GM18907 (cell line): ENCODE measurements around the gene ENOX2.

Source experiments
- ATAC-seq: cut with Tn5 transposase; IDR thresholded peaks from one replicate; pipeline ENCODE4 v1.9.1; 2021; ENCODE audit warnings: mild to moderate bottlenecking, moderate library complexity; ENCODE audit not compliant: unreplicated experiment

Gene ENOX2

DNA sequence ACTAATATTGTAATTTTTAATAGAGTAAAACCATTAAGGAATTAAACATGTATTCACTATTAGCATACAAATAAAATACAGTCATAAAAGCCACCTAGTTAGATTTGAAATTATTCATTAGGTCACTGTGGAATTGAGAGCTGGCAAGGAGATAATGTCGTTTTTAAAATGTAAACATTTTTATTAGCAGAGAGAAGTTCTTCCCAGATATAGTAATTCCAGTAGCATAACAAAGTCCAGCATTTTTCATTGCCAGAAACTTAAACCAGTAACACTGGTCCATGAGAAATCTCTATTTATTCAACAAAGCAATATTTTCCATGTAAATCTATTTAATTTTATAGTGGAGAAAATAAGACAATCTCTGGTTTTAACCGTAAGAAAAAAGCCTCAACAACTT is 17.5 kb downstream of the ENOX2 start:
- no peak for ATAC-seq

GRCh38 chrX:130884627-130885026 is 18.4 kb downstream of the ENOX2 start:
- no peak for ATAC-seq

- ATAC-seq = no peak
Observed at GRCh38 chrX:130879869-130880268, 23.1 kb downstream of the ENOX2 start.

- ATAC-seq = no peak
Observed at GRCh38 chrX:130878350-130879341, 24.4 kb downstream of the ENOX2 start.

- ATAC-seq = no peak
Observed at GRCh38 chrX:130877892-130878341, 25.1 kb downstream of the ENOX2 start.

DNA sequence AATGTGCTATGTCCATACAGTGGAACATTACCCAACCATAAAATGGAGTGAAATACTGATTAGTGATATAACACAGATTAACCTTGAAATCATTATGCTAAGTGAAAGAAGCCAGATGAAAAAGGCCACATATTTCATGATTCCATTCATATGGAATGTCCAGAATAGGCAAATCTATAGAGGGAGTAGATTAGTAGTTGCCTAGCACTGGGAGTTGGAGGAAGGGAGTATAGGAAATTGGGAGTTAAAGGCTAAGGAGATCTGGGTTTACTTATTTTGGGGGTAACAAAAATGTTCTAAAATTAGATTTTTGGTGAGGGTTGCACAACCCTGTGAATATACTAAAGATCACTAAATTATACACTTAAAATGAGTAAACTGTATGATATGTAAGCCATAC is 26.8 kb downstream of the ENOX2 start:
- ATAC-seq = no peak

DNA sequence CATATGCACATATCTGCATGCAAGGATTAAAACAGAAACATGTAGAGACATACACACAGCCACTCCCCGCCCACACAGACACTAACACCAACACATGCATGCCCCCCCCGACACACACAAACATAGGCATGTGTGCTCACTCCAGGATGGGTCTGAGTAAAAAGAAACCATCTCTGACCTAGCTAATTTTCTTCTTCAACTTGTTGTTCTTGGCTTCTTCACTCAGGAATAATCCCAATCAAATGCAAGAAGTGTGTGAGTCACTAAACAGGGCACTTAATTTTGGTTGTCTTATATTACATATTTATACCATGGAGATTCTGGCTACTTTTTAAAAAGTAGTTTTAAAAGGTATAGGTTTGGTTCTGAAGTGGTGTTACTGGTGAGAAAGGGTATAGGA is 28.3 kb downstream of the ENOX2 start:
- ATAC-seq = no peak

DNA sequence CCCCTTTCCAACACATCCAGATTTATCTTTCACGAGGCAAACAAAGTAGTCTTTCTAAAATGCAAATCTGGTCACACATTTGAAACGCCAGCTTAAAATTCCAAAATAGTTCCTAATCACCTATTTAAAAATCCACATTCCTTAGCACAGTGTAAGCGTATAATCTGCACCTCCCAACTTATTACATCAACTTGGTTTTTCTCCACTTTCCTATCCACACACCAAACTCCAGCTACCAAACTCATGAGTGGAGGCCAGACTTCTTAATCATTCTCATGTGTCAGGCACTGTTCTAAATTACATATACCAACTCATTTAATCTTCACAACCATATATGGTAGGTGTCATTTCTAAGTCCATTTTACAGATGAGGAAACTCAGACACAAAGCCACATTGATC is 33.8 kb downstream of the ENOX2 start:
- no peak for ATAC-seq

- ATAC-seq = no peak
Observed at GRCh38 chrX:130861462-130861861, 41.5 kb downstream of the ENOX2 start.

- peak; percentile 92 for ATAC-seq
Observed at GRCh38 chrX:130857207-130857606, 45.8 kb downstream of the ENOX2 start.

DNA sequence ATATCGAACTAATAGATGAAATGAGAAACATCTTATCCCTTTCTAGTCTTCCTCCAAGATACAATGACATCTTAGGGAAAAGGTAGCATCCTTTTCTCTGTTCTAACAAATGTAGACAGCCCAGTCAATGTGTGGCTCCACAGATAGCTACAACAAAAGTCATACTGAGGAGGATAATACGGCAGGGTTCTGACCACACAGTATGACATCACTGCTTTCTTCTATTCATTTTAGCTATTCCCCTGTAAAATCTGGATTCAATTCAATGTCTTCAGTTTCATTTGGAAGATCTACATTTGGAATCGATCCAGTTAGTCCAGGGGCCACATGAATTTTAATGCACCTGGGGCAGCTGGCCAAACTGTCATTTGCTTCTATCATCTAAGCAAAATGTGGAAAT is 51.4 kb downstream of the ENOX2 start:
- ATAC-seq = no peak

DNA sequence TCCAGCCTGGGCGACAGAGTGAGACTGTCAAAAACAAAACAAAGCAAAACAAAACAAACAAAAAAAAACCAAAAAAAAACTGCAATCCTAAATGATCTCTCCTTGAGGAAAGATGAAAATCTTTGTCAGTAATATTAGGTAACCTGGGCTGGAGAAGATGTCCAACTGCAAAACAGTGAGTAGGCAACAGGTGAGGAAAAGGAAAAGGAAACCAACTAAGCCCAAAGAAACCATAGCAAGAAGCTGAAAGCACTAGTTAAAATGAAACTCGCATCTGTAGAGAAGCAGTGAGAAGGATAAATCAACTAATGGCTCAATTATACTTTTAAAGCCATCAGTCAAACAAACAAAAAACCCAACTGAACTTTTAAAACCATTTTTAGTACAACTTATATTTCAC is 54.2 kb downstream of the ENOX2 start:
- ATAC-seq = peak; percentile 71

DNA sequence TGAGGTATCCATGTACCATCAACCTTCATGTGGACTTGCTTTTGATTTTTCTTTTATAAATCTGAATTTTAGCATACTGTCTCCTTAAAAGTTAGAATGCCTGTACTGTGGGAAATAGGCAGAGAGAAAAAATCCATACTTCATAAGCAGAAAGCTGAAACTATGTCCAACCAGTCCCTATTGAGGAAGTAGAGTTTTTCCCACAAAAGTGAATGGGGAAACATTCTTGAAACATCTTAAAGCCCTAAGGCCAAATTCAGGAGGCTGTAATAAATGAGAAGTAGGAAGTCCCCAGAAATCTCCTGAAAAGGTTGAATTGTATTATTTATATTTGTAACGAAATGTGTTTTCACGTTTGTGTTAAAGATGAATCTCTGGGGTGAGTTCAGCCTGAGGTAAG is 56.3 kb downstream of the ENOX2 start:
- ATAC-seq = no peak

GRCh38 chrX:130841776-130842175 is 61.2 kb downstream of the ENOX2 start:
- ATAC-seq = no peak

DNA sequence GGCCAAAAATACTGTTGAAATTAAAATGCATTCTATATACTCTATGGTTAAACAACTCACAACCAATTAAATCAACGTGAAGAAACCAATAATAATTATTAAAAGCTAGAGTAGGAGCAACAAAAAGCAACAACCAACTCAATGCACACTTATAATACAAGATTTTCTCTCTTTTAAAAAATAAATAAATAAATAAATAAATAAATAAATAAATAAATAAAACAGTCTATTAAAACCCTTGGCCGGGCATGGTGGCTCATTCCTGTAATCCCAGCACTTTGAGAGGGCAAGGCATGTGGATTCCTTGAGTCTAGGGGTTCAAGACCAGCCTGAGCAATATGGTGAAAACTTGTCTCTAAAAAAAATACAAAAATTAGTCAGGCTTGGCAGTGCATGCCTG is 62.7 kb downstream of the ENOX2 start:
- ATAC-seq = no peak

DNA sequence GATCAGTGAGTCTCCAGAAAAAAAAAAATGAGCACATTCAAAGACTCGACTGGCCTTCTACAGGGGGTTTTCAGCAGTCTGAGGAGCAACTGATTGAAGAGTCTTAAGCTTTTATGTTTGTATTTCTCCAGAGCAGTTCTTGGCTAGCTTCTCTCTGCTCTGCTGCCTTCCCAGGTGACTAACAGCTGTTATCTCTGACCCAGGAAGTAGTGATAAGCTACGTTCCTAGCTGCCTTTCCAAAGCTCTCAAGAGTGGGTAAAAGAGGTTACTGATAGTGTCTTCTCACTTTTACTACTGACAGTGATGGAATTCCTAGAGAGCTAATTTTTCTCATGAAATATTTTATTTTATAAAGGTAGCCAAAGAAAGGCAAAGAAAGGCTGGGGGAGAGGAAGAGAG is 66.6 kb downstream of the ENOX2 start:
- ATAC-seq = no peak

GRCh38 chrX:130834830-130835229 is 68.2 kb downstream of the ENOX2 start:
- ATAC-seq = no peak

DNA sequence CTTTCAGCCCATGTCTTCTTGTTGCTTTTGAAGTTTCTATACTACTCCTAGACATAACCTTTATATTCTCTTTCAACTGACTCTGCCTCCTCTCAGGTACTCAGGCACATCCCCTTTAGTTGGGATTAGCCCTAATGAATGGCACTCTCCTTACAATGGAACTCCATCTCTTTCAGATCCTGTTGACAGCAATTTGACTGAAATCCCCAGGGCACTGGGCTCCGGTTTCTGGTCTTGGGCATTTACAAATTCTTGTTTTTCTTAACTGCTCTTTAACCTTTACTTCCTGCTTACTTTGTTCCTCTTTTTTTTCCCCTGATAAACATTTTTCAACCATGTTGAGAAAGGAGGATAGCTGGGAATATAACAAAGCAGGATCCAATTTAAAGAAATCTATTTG is 68.9 kb downstream of the ENOX2 start:
- no peak for ATAC-seq

GRCh38 chrX:130831347-130831722 is 71.7 kb downstream of the ENOX2 start:
- no peak for ATAC-seq

GRCh38 chrX:130830599-130831346 is 72.2 kb downstream of the ENOX2 start:
- no peak for ATAC-seq

GRCh38 chrX:130829526-130830515 is 73.2 kb downstream of the ENOX2 start:
- no peak for ATAC-seq
